GM10847 (cell line): Measurements from ENCODE around the gene MEGF6.

Experiments used
- POLR2A ChIP-seq: IDR thresholded peaks from 2 replicates; pipeline ENCODE4 v1.6.1; 2011; ENCODE audit not compliant: insufficient read length; ENCODE audit errors: extremely low read depth

MEGF6 gene

DNA sequence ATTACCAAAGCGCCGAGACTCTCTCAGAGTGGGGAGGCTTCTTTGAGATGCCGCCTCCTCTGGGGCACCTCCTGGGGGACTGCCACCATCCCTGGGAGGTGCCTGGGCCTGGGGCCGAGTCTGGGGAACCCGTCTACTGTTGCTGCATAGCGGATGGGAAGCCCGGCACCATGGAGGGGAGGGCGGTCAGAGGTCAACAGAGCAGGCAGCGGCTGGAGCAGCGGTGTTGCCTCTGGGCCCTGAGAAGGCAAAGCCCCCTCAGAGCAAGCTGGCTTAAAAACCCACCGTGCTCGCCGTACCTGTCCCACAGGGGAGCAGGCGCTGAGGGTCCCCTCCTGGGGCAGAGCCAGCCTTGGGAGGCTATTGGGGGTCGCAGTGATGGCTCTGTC is 94.8 kb downstream of the MEGF6 start:
- no peak for TF ChIP-seq POLR2A

DNA sequence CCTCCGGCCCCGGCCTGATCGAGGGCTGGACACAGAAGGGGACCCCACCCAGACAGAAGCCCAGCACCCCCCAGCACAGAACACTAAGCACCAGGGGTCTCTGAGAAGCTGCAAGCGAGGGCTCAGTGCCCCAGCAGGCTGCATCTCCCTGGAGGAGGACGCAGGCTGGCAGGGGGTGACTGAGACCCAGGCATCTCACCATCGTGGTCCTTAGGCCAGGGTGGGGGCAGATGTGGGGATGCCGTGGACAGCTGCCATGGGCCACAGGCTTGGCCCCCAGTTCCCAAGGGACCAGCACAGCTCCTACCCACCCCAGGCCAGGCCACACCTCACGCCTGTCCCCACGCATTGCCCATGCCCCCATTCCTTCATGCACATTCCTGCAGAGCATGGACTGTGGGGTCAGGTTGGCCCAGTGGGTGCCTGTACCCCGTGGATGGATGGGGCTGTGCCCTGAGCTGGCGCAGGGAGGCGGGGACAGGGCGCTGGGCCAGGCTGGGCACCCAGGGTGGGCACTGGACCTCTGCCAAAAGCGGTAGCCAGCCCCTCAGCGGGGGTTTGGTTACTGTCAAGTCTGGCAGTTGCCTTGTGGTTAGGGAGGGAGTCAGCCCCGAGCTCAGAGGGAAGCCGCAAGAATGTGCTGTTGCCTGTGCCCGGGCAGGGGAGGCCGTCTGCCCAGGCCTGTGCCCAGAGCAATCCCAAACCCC is 95.4 kb downstream of the MEGF6 start:
- no peak for TF ChIP-seq POLR2A

DNA sequence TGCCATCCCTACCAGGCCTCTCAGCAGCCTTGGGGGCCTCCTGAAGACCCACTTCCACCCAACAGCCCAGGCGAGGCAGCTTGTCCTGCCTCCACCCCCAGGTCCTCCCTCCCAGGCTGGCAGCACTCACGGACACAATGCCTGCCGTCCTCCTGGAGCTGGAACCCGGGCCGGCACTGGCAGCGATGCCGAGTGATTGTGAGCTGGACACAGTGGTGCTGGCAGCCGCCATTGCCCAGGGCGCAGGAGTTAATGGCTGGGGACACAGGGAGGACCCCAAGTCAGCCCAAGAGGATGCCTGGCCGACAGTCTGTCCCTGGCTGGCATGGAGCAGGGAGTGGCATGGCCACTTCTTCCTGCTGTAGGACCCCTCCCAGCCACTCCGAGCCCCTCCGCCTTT is 96.0 kb downstream of the MEGF6 start:
- TF ChIP-seq POLR2A = no peak

DNA sequence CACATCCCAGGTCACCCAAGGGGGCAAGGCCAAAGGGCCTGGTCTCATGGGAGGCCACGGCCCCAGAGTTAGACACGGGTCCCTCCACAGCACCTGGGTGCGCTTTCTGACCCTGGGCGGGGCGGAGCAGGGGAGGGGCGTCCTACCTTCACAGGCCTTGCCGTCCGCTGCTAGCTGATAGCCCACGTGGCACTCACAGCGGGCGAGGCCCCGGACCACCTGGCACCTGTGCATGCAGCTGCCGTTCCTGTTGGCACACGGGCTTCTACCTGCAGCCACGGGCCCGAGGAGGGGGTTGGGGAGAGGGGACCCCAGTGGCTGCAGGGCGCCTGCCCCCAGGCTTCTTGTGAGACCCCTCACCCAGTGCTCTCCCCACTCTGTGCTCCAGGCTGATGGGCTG is 96.9 kb downstream of the MEGF6 start:
- no peak for TF ChIP-seq POLR2A

DNA sequence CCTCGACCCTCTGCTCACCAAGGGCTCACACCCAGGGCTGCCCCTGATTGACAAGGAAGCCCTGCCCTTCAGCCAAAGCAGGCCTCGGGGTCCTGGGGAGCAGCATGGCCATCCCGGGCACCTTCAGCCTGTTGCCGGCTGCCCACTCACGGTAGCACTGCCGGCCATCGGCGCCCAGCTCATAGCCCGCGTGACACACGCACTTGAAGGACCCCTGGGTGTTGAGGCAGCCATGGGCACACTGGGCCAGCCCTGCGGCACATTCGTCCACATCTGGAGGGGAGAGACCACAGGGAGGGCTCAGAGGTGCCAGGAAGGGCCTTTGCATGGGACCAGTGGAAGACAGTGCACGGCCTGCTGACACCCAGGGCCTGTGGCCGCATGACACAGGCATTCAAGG is 99.5 kb downstream of the MEGF6 start:
- no peak for TF ChIP-seq POLR2A

DNA sequence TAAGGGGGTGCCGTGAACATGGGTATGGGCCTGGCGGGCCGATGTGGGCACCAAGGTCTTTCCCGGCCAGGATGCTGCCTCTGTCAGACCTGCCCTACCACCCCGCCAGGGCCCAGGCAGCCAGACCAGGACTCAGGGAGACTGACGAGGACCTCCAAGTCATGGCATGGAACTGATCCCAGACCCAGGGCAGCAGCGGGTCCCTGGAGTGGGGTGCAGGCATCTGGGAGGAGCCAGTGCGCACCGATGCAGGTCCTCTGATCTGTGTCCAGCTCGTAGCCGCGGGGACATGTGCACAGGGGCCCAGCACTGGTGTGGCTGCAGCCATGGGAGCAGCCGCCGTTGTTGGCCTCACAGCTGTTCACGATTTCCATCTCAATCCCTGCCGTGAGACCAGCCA is 100.0 kb downstream of the MEGF6 start:
- TF ChIP-seq POLR2A = no peak

DNA sequence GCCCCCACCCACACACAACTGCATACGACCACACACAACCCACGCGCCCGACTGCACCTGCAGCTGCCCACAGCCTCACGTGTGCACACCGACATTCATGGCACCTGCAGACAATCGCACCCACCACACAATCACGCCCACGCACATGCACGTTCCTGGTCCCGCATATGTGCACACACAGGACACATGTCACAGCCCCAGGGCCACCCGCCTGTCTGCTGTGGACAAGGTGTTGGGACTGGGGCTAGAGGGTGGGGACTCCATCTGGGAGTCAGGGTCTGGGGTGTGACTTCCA is 100.4 kb downstream of the MEGF6 start:
- no peak for TF ChIP-seq POLR2A

DNA sequence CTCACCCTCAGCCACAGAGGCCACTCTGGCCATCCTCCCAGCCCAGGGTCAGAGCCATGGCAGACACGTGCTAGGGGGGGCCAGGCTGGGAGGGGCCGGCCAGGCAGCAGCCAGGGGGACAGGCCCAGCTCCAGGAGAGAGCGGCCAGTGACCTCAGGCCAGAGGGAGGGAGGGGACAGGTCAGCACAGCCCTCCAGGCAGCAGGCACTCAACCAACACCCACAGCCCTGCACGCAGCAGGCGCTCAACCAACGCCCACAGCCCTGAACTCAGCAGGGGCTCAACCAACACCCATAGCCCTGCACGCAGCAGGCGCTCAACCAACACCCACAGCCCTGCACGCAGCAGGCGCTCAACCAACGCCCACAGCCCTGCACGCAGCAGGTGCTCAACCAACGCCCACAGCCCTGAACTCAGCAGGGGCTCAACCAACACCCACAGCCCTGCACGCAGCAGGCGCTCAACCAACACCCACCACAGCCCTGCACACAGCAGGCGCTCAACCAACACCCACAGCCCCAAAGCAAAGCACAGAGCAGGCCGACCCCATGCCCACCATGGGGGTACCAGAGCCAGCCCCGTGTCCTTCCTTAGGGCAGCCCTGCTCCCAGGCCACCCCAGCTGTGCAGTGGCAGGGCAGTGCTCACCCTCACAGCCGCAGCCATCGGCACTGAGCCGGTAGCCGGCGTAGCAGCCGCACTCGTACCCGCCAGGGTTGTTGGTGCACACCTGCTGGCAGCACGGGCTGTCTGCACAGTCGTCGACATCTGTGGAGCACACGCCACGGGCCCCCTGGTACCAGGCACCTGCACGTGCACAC is 101.0 kb downstream of the MEGF6 start:
- TF ChIP-seq POLR2A = no peak

DNA sequence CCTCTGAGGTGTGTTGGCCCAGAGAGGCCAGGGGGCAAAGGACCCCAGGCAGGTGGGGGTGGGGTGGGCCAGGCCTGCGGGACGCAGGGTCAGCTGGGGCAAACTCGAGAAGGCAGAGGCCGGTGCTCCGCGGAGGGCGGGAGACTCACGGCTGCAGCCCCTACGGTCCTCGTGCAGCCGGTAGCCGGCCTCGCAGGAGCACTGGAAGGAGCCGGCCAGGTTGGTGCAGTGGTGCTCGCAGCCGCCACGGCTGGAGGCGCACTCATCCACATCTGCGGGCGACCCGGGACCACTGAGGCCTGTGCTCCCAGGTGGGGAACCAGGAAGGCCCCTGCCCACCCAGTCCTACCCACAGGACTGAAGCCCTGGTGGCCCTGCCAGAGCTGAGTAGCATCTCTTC is 101.6 kb downstream of the MEGF6 start:
- TF ChIP-seq POLR2A = no peak

DNA sequence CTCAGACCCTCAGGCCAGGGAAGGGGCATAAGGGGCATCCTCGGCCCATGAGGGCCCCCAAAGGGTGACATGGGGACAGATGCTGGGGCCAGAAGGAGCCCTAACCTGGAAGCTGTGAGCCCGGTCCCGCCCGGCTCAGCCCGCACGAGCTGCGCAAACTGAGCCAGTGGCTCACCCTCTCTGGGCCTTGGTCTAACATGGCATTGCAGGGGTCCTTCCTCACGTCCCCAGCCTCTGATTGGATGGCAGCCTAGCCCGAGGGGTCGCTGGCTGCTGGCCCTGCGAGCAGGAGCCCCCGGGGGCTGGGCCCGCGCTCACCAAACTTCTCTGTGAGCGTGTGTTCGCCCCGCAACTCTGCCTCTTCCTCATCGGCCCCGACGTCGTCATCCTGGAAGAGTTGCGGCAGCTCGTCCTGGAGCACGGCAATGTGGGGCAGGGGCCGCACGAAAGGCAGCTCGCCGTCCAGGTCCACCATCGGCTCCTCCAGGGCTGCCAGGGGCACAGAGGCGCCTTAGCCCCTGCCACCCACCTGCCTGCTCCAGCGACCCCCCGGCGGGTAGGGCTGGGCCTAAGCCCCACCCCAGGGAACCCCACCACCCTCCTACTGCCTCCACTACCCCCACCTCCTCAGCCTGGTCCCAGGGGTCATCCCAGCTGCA is 102.4 kb downstream of the MEGF6 start:
- no peak for TF ChIP-seq POLR2A

DNA sequence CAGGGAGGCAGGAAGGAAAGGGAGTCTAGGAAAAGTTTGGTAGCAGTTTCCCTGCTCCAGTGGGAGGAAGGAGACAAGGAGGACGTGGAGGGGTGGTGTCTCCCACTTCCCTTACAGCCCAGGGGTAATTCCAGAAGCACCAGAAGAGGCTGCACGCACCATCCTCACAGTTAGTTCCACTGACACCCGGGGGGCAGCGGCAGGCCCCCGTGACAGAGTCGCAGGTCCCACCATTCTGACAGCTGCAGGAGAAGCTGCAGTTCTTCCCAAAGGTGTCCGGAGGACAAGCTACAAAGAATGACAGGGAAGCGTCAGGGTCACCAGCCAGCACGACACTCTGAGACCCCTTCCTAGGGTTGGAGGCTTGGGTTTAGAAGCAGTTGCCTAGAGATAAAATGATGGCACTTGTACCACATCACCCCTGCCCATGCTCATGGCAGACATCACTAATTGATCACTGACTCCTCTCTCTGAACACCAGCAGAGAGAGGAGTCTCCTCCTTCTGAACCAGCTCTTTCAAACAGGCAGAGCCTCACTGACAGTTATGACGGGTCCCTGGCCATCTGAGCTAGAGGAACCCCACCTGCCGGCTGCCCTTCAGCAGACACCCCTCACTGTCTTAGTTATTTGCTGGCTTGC is 103.6 kb downstream of the MEGF6 start:
- no peak for TF ChIP-seq POLR2A

DNA sequence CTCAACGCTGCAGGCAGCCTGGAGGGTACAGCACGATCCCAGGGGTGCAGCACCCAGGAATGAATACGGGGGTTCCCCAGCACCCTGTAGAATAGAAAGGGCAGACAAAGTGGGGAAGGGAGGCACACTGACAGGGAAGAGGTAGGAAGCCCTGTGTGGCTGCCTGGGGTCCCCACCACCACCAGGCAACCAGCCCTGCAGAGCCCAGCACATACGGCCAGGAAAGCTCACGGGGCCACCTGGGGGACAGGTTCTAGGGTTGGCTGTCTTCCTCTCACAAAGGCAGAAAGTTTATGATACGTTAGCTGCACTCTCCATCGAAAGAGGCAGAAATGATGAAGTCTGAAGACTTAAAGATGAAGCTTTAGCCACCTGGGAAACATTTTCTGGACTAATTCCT is 104.4 kb downstream of the MEGF6 start:
- no peak for TF ChIP-seq POLR2A

DNA sequence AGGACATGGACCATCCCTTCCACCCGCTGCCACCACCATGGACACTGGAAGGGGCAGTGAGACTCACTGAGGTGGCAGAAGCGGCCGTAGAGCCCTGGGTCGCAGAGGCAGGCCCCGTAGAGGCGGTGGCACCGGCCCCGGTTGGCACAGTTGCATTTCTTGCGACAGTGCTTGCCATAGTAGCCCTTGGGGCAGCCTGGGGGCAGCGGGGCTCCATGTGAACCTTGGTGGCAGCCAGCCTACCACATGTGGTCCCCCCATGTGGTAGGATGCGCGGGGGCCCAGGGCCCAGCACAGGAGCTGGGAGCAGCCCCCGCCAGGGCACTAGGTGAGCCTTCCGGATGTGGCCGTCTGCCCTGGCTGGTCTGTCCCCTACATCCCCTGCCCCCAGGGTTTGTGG is 105.3 kb downstream of the MEGF6 start:
- no peak for TF ChIP-seq POLR2A

DNA sequence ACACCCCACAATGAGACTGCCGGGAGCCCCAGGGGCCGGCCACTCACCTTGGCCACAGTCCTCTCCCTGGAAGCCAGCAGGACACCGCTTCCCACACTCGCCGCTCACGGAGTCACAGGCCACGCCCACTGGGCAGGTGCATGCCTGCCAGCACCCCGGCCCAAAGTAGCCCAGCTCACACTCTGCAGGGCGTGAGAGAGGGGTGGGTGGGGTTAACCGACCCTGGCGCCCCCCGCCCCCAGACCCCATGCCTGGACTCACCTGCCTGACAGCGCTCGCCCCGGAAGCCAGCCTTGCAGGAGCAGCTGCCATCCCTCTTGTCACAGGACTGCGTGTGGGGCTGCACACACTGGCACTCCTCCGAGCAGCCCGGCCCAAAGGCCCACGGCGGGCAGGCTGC is 106.1 kb downstream of the MEGF6 start:
- TF ChIP-seq POLR2A = no peak

DNA sequence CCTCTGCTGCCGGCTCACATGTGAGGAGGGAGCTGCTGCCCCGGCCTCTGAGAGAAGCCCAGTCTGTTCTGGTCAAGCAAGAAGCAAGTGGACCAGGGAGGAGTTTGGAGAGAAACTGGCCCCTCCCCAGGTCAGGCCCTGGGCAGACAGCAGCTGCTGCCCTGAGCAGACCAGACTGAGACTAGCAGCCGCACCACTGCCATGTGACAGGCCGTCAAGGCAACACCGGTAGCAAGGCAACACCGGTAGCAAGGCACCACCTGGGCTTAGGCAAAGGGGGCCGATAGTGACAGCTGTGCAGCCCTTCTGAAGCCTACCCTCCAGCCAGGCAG is 106.5 kb downstream of the MEGF6 start:
- no peak for TF ChIP-seq POLR2A
